Activated CD4-positive, CD25-positive, alpha-beta regulatory T cell (primary cell): ENCODE measurements around the gene SERTM2.

Experiments used
- DNase-seq, 4 experiments: peaks; one replicate each; lab custom pipeline; 2025; lab: John Stamatoyannopoulos, UW

Gene SERTM2

GRCh38 chrX:111560801-111561200, 49.4 kb downstream of the SERTM2 start:
- no peak for DNase-seq

DNA sequence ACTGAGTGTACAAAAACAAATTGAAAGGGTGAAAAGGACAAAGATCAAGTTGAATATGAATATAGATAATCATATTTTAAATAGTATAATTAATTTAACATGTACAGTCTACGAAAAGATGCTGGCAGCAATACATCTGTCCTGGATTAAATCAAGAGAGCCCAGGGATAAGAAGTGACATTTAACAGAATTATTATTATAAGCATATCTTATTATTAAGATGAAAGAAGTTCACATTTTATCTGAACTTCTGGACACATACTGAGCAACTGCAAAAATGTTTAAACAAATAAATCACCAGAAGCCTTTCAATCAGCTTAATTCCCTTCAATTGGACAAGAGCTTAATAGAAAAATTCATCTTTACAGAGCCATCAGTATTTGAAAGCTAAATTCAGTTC, 50.4 kb downstream of the SERTM2 start:
- no peak for DNase-seq

DNA sequence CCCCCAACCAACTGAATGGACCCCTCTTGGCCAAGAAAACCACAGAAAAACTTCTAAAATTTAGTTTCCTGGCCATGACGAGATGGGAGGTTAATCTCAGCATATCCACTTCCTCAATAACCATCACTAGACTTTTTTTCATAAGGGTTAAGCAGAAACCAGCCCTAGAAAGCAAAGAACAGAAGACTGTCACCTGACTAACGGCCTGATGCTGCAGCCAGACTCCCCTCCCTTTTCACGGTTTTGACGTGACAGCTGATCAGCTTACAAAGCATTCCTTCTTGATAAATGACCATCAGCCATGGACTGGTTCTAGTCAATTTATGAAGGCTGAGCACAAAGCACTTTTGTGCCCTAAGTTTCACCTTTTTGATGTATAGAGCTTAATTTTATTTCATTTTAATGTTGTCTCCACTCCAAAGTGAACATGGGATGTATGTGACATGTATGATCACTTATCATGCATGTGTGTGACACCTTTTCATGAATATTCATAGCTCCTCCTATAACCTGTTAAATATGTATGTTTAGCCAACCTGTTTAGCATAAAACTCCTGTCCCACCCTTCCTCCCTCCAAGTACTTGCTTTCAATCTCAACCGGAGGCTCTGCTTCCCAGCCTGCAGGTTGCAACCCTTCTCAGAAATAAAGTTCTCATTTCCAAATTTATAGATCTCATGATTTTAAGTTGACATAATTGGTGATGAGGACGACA, 56.3 kb downstream of the SERTM2 start:
- no peak for DNase-seq

- DNase-seq, result no peak
These were observed 56.9 kb downstream of the SERTM2 start for GRCh38 chrX:111568354-111568753.

DNA sequence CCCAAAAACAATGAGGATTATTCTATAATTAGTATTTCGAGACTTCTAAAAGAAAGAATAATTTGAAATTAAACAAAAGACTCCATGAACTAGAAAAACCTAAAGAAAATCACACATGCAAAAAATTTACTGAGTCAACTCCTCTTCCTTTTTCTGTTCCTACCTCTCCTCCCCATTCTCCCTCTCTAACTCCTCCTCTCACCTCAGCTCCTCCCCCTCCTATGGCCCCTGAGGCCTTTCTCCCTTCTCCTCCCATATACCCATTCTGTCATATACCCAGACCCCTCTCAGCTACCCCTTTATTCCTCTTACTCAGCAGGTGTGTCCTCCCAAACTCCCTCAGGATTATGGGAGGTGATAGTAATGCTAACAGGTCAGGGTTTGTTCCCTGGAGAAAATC, 57.4 kb downstream of the SERTM2 start:
- DNase-seq, result no peak
